Measurements from ENCODE around the gene ALCAM.

Gene ALCAM

DNA sequence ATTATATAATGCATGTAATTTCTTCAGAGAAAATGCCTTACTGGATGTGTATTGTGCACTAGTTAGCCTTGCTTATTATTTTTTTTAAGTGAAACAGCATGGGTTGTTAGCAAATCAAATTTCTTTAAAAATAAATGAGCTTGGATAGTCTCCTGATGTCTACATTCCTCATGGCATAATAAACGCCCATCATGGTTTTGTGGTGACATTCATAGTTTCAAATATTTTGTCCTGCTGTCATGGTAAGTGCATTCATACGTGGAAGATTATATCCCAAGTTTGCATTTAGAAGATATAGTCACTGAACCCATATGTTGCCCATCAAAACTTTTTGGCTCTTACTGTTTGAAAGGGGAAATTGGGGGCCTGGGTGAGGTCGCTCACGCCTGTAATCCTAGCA is 130.7 kb downstream of the ALCAM start:
- TF ChIP-seq ZBTB7A (IDR thresholded peaks at IDR 0.05; ENCODE audit: low read depth), result no peak
- TF ChIP-seq, protein P1, sequence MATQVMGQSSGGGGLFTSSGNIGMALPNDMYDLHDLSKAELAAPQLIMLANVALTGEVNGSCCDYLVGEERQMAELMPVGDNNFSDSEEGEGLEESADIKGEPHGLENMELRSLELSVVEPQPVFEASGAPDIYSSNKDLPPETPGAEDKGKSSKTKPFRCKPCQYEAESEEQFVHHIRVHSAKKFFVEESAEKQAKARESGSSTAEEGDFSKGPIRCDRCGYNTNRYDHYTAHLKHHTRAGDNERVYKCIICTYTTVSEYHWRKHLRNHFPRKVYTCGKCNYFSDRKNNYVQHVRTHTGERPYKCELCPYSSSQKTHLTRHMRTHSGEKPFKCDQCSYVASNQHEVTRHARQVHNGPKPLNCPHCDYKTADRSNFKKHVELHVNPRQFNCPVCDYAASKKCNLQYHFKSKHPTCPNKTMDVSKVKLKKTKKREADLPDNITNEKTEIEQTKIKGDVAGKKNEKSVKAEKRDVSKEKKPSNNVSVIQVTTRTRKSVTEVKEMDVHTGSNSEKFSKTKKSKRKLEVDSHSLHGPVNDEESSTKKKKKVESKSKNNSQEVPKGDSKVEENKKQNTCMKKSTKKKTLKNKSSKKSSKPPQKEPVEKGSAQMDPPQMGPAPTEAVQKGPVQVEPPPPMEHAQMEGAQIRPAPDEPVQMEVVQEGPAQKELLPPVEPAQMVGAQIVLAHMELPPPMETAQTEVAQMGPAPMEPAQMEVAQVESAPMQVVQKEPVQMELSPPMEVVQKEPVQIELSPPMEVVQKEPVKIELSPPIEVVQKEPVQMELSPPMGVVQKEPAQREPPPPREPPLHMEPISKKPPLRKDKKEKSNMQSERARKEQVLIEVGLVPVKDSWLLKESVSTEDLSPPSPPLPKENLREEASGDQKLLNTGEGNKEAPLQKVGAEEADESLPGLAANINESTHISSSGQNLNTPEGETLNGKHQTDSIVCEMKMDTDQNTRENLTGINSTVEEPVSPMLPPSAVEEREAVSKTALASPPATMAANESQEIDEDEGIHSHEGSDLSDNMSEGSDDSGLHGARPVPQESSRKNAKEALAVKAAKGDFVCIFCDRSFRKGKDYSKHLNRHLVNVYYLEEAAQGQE (IDR thresholded peaks at IDR 0.05; ENCODE audit: low read depth), result no peak
- no peak for TF ChIP-seq RAD21 (IDR thresholded peaks at IDR 0.05; ENCODE audit: low read depth)
- TF ChIP-seq TAF1 (IDR thresholded peaks at IDR 0.05; ENCODE audit: low read depth), result no peak
- TF ChIP-seq TCF12 (IDR thresholded peaks at IDR 0.05; ENCODE audit: low read depth), result no peak
- TF ChIP-seq TEAD4 (IDR thresholded peaks at IDR 0.05), result no peak
- no peak for TF ChIP-seq NFIC (IDR thresholded peaks at IDR 0.05)
- no peak for TF ChIP-seq YY1 (IDR thresholded peaks at IDR 0.05; ENCODE audit: low read depth)
- TF ChIP-seq EP300 (IDR thresholded peaks at IDR 0.05; ENCODE audit: borderline replicate concordance), result no peak
- no peak for TF ChIP-seq FOXM1 (IDR thresholded peaks at IDR 0.05; ENCODE audit: borderline replicate concordance, low read depth)
- no peak for TF ChIP-seq EGR1 (IDR thresholded peaks at IDR 0.05)
- TF ChIP-seq CREB1 (IDR thresholded peaks at IDR 0.05; ENCODE audit: low read depth), result no peak

DNA sequence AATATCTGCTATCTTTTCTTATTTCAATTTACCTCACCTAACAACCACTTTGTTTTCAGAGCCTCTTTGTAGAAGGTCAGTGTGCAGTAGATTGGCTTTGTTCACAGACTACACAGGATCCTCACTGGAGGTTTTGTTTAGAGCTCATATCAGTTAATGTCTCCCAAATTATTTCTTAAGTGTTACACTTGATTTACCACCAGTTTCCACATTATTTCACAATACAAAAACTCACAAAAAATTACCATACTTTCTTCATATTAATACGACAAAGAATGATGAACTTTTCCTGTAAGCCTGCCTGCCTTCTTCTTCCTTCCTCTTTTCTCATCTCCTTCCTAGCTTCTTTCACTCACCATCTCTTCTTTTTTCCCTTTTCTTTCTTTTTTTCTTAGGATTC is 133.3 kb downstream of the ALCAM start:
- TF ChIP-seq TCF12 (IDR thresholded peaks at IDR 0.05; ENCODE audit: low read depth), result no peak
- TF ChIP-seq ZBTB7A (IDR thresholded peaks at IDR 0.05; ENCODE audit: low read depth), result no peak
- no peak for TF ChIP-seq NFIC (IDR thresholded peaks at IDR 0.05)
- TF ChIP-seq EGR1 (IDR thresholded peaks at IDR 0.05), result no peak

DNA sequence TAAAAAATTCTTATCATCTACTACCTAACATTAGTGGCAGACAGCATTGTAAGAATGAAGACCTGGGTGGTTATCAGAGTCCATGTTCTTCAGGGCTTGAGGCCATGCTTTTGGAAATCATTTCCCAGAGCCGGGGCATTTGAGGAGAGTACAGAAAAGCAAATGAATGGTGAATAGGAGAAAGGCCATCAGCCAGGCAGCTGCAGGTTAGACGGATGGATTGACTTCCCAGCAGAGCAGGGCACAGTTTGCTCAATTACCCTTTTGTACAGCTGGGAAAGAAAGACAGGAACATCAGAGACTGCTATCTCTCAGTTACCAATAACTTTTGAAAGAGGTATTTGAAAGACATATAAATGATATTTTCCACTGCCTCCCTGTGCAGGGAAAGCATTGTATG is 135.6 kb downstream of the ALCAM start:
- no peak for TF ChIP-seq TEAD4 (IDR thresholded peaks at IDR 0.05)
- no peak for TF ChIP-seq CEBPB (IDR thresholded peaks at IDR 0.05)
- TF ChIP-seq ZBTB7A (IDR thresholded peaks at IDR 0.05; ENCODE audit: low read depth), result no peak
- no peak for TF ChIP-seq FOXM1 (IDR thresholded peaks at IDR 0.05; ENCODE audit: borderline replicate concordance, low read depth)
- TF ChIP-seq, protein P2, sequence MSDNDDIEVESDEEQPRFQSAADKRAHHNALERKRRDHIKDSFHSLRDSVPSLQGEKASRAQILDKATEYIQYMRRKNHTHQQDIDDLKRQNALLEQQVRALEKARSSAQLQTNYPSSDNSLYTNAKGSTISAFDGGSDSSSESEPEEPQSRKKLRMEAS (IDR thresholded peaks at IDR 0.05), result no peak
- no peak for TF ChIP-seq EP300 (IDR thresholded peaks at IDR 0.05; ENCODE audit: borderline replicate concordance)
- no peak for TF ChIP-seq NFIC (IDR thresholded peaks at IDR 0.05)
- TF ChIP-seq TAF1 (IDR thresholded peaks at IDR 0.05; ENCODE audit: low read depth), result no peak
- TF ChIP-seq RAD21 (IDR thresholded peaks at IDR 0.05; ENCODE audit: low read depth), result no peak
- TF ChIP-seq TCF12 (IDR thresholded peaks at IDR 0.05; ENCODE audit: low read depth), result no peak
- TF ChIP-seq, protein P1 (IDR thresholded peaks at IDR 0.05; ENCODE audit: low read depth), result no peak
- no peak for TF ChIP-seq EGR1 (IDR thresholded peaks at IDR 0.05)
- TF ChIP-seq YY1 (IDR thresholded peaks at IDR 0.05; ENCODE audit: low read depth), result no peak
- TF ChIP-seq, protein P3, sequence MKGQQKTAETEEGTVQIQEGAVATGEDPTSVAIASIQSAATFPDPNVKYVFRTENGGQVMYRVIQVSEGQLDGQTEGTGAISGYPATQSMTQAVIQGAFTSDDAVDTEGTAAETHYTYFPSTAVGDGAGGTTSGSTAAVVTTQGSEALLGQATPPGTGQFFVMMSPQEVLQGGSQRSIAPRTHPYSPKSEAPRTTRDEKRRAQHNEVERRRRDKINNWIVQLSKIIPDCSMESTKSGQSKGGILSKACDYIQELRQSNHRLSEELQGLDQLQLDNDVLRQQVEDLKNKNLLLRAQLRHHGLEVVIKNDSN (IDR thresholded peaks at IDR 0.05), result no peak
- no peak for TF ChIP-seq CREB1 (IDR thresholded peaks at IDR 0.05; ENCODE audit: low read depth)

DNA sequence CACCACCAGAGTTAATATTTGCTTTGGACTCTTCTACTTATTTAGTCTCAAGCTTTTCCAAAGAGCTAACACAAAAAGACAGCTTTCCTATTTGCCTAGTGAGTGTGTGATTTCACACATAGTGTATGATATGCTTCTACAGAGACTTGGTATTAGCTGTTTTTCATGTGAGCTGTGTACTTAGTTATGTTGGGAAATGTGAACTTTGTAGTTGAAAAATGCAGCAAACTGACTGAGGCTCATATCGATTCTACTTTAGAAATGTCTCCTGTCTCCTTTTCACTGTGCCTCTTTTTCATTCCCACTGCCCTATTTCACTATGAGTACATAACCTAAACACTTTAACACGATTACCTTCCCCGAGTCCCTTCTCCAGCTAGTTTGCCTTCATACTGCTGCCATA is 136.5 kb downstream of the ALCAM start:
- TF ChIP-seq EP300 (IDR thresholded peaks at IDR 0.05; ENCODE audit: borderline replicate concordance) (no peak), YY1 (IDR thresholded peaks at IDR 0.05; ENCODE audit: low read depth) (no peak), EGR1 (IDR thresholded peaks at IDR 0.05) (no peak)
- TF ChIP-seq, protein P2 (IDR thresholded peaks at IDR 0.05), result no peak

DNA sequence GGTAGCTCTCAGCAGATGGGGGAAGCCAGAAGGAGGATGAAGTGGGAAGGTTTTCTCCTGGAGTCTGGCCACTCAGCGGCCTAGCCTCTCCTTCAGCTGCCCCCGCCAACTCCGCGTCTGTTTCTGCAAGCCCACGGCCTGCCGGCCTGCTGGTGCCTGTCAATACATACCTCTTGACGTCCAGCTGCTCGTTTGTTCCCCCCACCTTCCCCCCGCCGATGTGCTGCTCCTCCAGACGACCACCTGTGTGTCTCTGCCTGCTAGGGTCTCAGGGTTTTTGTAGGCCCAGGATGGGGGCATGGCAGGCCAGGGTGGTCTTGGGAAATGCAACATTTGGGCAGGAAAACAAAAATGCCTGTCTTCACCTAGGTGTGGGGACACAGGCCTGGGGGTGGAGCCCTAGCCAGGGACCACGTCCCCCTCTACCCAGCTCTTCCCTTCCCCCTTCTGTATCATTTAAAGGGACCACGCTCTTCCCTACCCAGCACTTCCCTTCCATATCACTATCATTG is 137.8 kb downstream of the ALCAM start:
- no peak for TF ChIP-seq TEAD4 (IDR thresholded peaks at IDR 0.05)
- TF ChIP-seq TCF12 (IDR thresholded peaks at IDR 0.05; ENCODE audit: low read depth), result no peak
- no peak for TF ChIP-seq ZBTB7A (IDR thresholded peaks at IDR 0.05; ENCODE audit: low read depth)
- TF ChIP-seq, protein P1 (IDR thresholded peaks at IDR 0.05; ENCODE audit: low read depth), result no peak
- TF ChIP-seq TAF1 (IDR thresholded peaks at IDR 0.05; ENCODE audit: low read depth), result no peak
- no peak for TF ChIP-seq CREB1 (IDR thresholded peaks at IDR 0.05; ENCODE audit: low read depth)
- TF ChIP-seq YY1 (IDR thresholded peaks at IDR 0.05; ENCODE audit: low read depth), result no peak
- TF ChIP-seq RAD21 (IDR thresholded peaks at IDR 0.05; ENCODE audit: low read depth), result no peak
- no peak for TF ChIP-seq FOXM1 (IDR thresholded peaks at IDR 0.05; ENCODE audit: borderline replicate concordance, low read depth)
- TF ChIP-seq, protein P3 (IDR thresholded peaks at IDR 0.05), result no peak
- no peak for TF ChIP-seq EGR1 (IDR thresholded peaks at IDR 0.05)
- no peak for TF ChIP-seq NFIC (IDR thresholded peaks at IDR 0.05)
- TF ChIP-seq EP300 (IDR thresholded peaks at IDR 0.05; ENCODE audit: borderline replicate concordance), result no peak
- TF ChIP-seq, protein P2 (IDR thresholded peaks at IDR 0.05), result no peak

All from Ishikawa (cell line).